ENCODE data around the gene CLRN2. TPM values are rescaled to one million over a fixed set of nuclear protein-coding genes. Genes with fewer than 3 reads are reported as not detected.

The CLRN2 gene
- total and polyA plus RNA-seq, 5 donors from 2014 or later: not detected

DNA sequence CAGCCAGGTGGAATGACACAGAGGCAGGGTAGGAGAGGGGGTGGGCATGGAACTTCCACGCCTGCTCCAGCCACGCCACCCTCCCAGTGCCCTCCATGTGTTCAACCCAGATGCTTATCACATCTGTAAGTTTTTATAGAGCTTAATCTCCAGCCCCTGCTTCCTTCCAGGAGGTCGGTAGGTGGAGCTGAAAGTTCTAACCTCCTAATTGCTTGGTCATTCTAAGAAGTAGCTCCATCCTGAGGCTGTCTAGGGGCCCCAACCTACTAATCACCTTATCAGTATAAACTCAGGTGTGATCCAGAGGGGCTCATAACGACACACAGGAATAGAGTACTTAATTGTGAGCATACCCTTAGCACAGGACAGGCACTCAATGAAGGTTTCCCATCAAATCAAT lies 21.3 kb upstream of the CLRN2 start:
- Mint-ChIP-seq H3K27me3 (no peaks in the 10 kb centered on the region), H3K36me3 (peaks cover 30% of the 10 kb centered on the region), H3K4me3 (no peak overlapping the region), H3K27ac (no peak overlapping the region), H3K9me3 (no peaks in the 10 kb centered on the region), H3K4me1 (peaks cover 0 to 5% (median 0%) of the 10 kb centered on the region in 4 donors)
- Histone ChIP-seq H3K9me3 (ENCODE audit: control insufficient read depth in 2 of 2, low read length in 2 of 2) (no peaks in the 10 kb centered on the region), H3K4me3 (ENCODE audit: low read depth, low read length) (no peak overlapping the region), H3K36me3 (ENCODE audit: control insufficient read depth, insufficient read depth, low read length) (peaks cover 42% of the 10 kb centered on the region), H3K27ac (ENCODE audit: insufficient read depth, low read length, poor library complexity, severe bottlenecking) (no peak overlapping the region), H3K4me1 (ENCODE audit: control insufficient read depth, insufficient read depth, low read length, poor library complexity, severe bottlenecking) (no peaks in the 10 kb centered on the region), H3K27me3 (ENCODE audit: control insufficient read depth, insufficient read depth, low read length) (no peaks in the 10 kb centered on the region)
- ATAC-seq (ENCODE audit: low read depth in 2 of 2) (no peak), DNase-seq (no peak)

DNA sequence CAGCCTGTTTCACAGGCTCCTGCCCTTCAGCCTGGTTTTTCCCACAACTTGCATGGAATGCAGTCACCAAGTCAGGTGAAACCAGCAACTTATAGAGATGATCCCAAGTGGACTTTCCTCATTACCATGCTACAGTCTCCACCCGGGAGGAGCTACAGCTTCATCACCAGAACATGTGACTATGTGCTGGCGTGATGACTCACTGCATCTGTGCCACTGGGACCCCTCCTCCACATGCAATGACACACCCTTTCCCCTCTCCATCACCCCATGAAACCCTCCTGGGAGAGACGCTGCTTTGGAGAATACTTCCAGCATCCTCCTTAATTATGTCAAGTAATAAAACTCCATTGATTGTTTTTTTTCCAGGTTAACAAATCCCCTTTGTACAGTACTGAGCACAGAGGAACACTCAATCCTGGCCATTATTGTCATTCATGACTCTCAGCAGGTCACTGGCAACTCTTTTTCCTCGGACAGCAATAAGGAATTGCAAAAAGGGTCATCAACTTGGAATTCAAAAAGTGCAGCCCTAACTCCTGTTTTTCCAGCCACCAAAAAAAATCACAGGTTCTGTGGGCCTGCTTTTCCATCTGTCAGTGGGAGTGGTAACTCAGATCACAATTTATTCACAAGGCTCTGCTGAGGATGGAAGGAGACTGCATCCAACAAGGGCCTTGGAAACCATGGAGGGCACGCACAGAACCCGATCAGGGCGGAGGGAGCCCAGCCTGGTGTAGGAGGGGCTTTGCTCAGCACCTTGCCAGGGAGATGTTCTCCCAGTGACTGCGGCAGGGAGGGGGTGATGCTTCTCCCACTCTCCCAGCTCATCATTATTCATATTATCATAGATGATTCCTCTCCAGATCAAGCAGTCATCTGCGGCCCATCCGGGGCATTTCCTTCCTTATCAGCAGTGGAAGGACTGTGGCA lies 20.4 kb upstream of the CLRN2 start:
- Mint-ChIP-seq H3K27me3 (no peaks in the 10 kb centered on the region), H3K36me3 (peaks cover 30% of the 10 kb centered on the region), H3K9me3 (no peaks in the 10 kb centered on the region), H3K27ac (peak overlapping the region in 1 of 3 donors; percentile 11), H3K4me3 (no peak overlapping the region), H3K4me1 (peaks cover 0 to 5% (median 2%) of the 10 kb centered on the region in 4 donors)
- ATAC-seq (ENCODE audit: low read depth in 2 of 2) (no peak), DNase-seq (no peak)
- H3K36me3 ChIP-seq (ENCODE audit: control insufficient read depth, insufficient read depth, low read length): peaks cover 42% of the 10 kb centered on the region
- no peaks in the 10 kb centered on the region for H3K9me3 ChIP-seq (ENCODE audit: control insufficient read depth in 2 of 2, low read length in 2 of 2)
- H3K27ac ChIP-seq (ENCODE audit: insufficient read depth, low read length, poor library complexity, severe bottlenecking): no peak overlapping the region
- H3K27me3 ChIP-seq (ENCODE audit: control insufficient read depth, insufficient read depth, low read length): no peaks in the 10 kb centered on the region
- no peak overlapping the region for H3K4me3 ChIP-seq (ENCODE audit: low read depth, low read length)
- no peaks in the 10 kb centered on the region for H3K4me1 ChIP-seq (ENCODE audit: control insufficient read depth, insufficient read depth, low read length, poor library complexity, severe bottlenecking)

DNA sequence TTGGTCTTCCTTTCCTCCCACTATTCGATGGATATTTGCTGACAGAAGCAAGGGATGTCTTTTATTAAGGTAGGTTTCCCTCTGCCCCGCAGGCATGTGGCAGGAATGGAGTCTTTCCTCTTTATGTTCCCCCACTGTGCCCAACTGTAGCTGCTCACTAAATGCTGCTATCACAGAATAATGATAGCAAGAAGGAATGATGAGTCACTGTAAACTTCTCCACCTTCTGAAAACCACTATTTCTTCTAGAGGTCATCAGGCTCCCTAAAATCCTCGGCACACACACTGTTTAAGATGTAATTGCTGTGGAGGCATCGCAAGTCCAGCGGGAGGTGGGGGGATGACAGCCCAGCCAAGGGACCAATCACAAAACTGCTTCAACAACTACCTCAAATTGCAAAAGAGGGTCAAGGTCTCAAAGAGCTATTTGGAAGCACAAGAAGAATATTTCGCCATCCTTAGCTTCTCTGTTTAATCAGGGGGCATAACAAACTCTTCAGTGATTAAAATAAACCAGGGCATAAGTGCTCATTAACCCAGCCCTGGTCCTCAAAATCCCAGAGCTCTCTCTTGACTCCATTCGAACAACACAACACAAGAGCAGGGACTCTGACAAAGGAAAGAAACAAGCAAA lies 17.0 kb upstream of the CLRN2 start:
- Mint-ChIP-seq H3K4me1 (peaks cover 0 to 5% (median 3%) of the 10 kb centered on the region in 4 donors), H3K36me3 (peaks cover 46% of the 10 kb centered on the region), H3K27me3 (no peaks in the 10 kb centered on the region), H3K27ac (peak overlapping the region in 1 of 3 donors; percentile 5), H3K9me3 (no peaks in the 10 kb centered on the region), H3K4me3 (no peak overlapping the region)
- Histone ChIP-seq H3K27me3 (ENCODE audit: control insufficient read depth, insufficient read depth, low read length) (no peaks in the 10 kb centered on the region), H3K36me3 (ENCODE audit: control insufficient read depth, insufficient read depth, low read length) (peaks cover 52% of the 10 kb centered on the region), H3K27ac (ENCODE audit: insufficient read depth, low read length, poor library complexity, severe bottlenecking) (no peak overlapping the region), H3K9me3 (ENCODE audit: control insufficient read depth in 2 of 2, low read length in 2 of 2) (no peaks in the 10 kb centered on the region), H3K4me3 (ENCODE audit: low read depth, low read length) (no peak overlapping the region), H3K4me1 (ENCODE audit: control insufficient read depth, insufficient read depth, low read length, poor library complexity, severe bottlenecking) (no peaks in the 10 kb centered on the region)
- no peak for ATAC-seq (ENCODE audit: low read depth in 2 of 2)
- DNase-seq: no peak

DNA sequence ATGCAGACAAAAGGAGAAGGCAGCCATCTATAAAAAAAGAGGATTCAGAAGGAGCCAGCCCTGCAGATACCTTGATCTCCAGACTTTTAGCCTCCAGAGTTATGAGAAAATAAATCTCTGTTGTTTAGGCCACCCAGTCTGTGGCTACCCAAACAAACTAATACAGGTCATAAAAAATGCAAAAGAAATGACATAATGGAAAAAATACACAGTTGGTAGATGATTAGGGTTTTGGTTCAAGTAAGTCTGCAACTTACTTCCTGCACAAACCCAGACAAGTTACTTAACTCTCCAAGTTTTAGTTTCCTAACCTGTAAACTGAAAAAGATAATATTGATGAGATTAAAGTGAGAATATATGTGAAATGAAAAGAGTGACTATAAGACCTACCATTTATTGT lies 14.4 kb upstream of the CLRN2 start:
- H3K27ac ChIP-seq (ENCODE audit: insufficient read depth, low read length, poor library complexity, severe bottlenecking): no peak overlapping the region
- peaks cover 2 to 14% (median 7%) of the 10 kb centered on the region in 4 donors for H3K4me1 Mint-ChIP-seq
- H3K36me3 ChIP-seq (ENCODE audit: control insufficient read depth, insufficient read depth, low read length): peaks cover 58% of the 10 kb centered on the region
- H3K4me1 ChIP-seq (ENCODE audit: control insufficient read depth, insufficient read depth, low read length, poor library complexity, severe bottlenecking): no peaks in the 10 kb centered on the region
- no peaks in the 10 kb centered on the region for H3K27me3 Mint-ChIP-seq
- H3K9me3 ChIP-seq (ENCODE audit: control insufficient read depth in 2 of 2, low read length in 2 of 2): no peaks in the 10 kb centered on the region
- ATAC-seq (ENCODE audit: low read depth in 2 of 2) (no peak), DNase-seq (no peak)
- peaks cover 55% of the 10 kb centered on the region for H3K36me3 Mint-ChIP-seq
- H3K27me3 ChIP-seq (ENCODE audit: control insufficient read depth, insufficient read depth, low read length): no peaks in the 10 kb centered on the region
- no peaks in the 10 kb centered on the region for H3K9me3 Mint-ChIP-seq
- H3K27ac Mint-ChIP-seq: peak overlapping the region in 1 of 3 donors; percentile 61
- H3K4me3 Mint-ChIP-seq: no peak overlapping the region
- no peak overlapping the region for H3K4me3 ChIP-seq (ENCODE audit: low read depth, low read length)

DNA sequence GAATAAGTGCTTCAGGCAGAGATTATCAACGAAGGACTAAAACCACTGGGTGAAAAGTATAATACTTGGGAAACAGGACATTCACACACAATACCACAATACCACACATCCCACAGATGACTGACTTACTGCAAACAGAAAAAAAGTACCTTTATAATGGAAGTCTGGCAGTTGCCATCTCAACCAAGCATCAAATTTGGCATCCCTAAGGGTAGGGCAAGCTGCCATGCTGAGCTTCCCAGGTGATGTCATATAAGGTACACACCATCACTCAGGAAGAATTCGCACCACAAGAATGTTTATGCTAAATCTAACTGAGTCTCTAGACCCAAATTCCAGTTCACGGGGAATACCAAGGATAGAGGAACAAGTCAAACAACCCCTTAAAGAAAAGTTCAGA lies 12.2 kb upstream of the CLRN2 start:
- Mint-ChIP-seq H3K27me3 (no peaks in the 10 kb centered on the region), H3K9me3 (no peaks in the 10 kb centered on the region), H3K4me3 (no peak overlapping the region), H3K4me1 (peaks cover 5 to 30% (median 10%) of the 10 kb centered on the region in 4 donors), H3K36me3 (peaks cover 58% of the 10 kb centered on the region), H3K27ac (no peak overlapping the region)
- Histone ChIP-seq H3K27me3 (ENCODE audit: control insufficient read depth, insufficient read depth, low read length) (no peaks in the 10 kb centered on the region), H3K4me3 (ENCODE audit: low read depth, low read length) (no peak overlapping the region), H3K27ac (ENCODE audit: insufficient read depth, low read length, poor library complexity, severe bottlenecking) (no peak overlapping the region), H3K4me1 (ENCODE audit: control insufficient read depth, insufficient read depth, low read length, poor library complexity, severe bottlenecking) (no peaks in the 10 kb centered on the region), H3K9me3 (ENCODE audit: control insufficient read depth in 2 of 2, low read length in 2 of 2) (no peaks in the 10 kb centered on the region), H3K36me3 (ENCODE audit: control insufficient read depth, insufficient read depth, low read length) (peaks cover 59% of the 10 kb centered on the region)
- DNase-seq (no peak), ATAC-seq (ENCODE audit: low read depth in 2 of 2) (no peak)

DNA sequence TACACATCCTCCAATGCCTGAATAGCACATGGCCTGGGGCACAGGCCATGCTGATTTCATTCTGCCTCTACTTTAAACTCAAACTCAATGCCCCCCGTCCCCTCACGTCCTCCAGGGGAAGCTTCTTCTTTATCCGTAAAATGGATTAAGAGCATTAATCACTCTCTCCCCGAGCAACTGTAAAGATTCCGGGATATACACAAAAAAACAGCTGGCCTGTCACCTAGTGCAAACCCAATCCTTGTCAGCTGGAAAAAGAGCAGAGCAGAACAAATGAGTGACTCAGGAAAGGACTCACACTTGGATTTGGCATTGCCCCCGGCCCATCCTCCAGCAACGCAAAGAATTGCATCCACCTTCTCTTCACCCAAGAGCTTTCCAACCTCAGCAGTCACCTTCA lies 10.9 kb upstream of the CLRN2 start:
- H3K36me3 ChIP-seq (ENCODE audit: control insufficient read depth, insufficient read depth, low read length): peaks cover 55% of the 10 kb centered on the region
- ATAC-seq (ENCODE audit: low read depth in 2 of 2): no peak
- no peaks in the 10 kb centered on the region for H3K9me3 Mint-ChIP-seq

DNA sequence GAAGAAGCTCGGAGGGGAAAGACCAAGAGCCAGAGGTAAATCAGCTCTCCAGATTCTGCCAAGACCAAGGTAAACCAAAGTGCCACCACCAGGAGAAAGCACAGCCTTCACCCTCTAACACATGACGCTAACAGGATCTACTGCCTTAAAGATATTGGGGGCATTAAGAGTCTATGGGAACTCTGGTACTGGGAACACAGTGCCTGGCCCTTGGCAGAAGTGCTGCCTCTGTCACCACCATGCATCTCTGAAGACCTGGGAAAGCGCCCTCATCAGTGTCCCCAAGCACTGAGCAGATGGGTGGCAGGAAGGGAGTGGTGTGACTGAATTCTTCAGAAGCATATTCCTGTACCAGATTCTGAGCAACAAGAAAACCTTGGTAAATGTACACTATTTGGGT lies 4.4 kb upstream of the CLRN2 start:
- peak overlapping the region in 1 of 3 donors; percentile 45 for H3K27ac Mint-ChIP-seq
- no peak overlapping the region for H3K27ac ChIP-seq (ENCODE audit: insufficient read depth, low read length, poor library complexity, severe bottlenecking)
- no peaks in the 10 kb centered on the region for H3K9me3 Mint-ChIP-seq
- peaks cover 7 to 48% (median 33%) of the 10 kb centered on the region in 4 donors for H3K4me1 Mint-ChIP-seq
- H3K4me3 ChIP-seq (ENCODE audit: low read depth, low read length): peak overlapping the region; percentile 93
- H3K4me3 Mint-ChIP-seq: peak overlapping the region; percentile 85 to 98 (median 90)
- DNase-seq (no peak), ATAC-seq (ENCODE audit: low read depth in 2 of 2) (no peak)
- H3K4me1 ChIP-seq (ENCODE audit: control insufficient read depth, insufficient read depth, low read length, poor library complexity, severe bottlenecking): peaks cover 16% of the 10 kb centered on the region
- peaks cover 9% of the 10 kb centered on the region for H3K27me3 Mint-ChIP-seq
- H3K27me3 ChIP-seq (ENCODE audit: control insufficient read depth, insufficient read depth, low read length): peaks cover 2% of the 10 kb centered on the region
- H3K36me3 Mint-ChIP-seq: peaks cover 13% of the 10 kb centered on the region
- no peaks in the 10 kb centered on the region for H3K9me3 ChIP-seq (ENCODE audit: control insufficient read depth in 2 of 2, low read length in 2 of 2)
- H3K36me3 ChIP-seq (ENCODE audit: control insufficient read depth, insufficient read depth, low read length): peaks cover 6% of the 10 kb centered on the region

More for the DNA sequence above, 10.9 kb upstream of the CLRN2 start:
- Histone ChIP-seq H3K4me3 (ENCODE audit: low read depth, low read length) (no peak overlapping the region), H3K27ac (ENCODE audit: insufficient read depth, low read length, poor library complexity, severe bottlenecking) (no peak overlapping the region), H3K9me3 (ENCODE audit: control insufficient read depth in 2 of 2, low read length in 2 of 2) (no peaks in the 10 kb centered on the region), H3K4me1 (ENCODE audit: control insufficient read depth, insufficient read depth, low read length, poor library complexity, severe bottlenecking) (no peaks in the 10 kb centered on the region), H3K27me3 (ENCODE audit: control insufficient read depth, insufficient read depth, low read length) (no peaks in the 10 kb centered on the region)
- Mint-ChIP-seq H3K27ac (no peak overlapping the region), H3K4me3 (no peak overlapping the region), H3K4me1 (peaks cover 9 to 29% (median 12%) of the 10 kb centered on the region in 4 donors), H3K36me3 (peaks cover 46% of the 10 kb centered on the region), H3K27me3 (no peaks in the 10 kb centered on the region)
- DNase-seq: no peak
